ENCODE results near the gene NATD1.

- TF ChIP-seq CTCF (IDR thresholded peaks at IDR 0.05; ENCODE audit: low read depth, low read length), result no peak
- no peak for TF ChIP-seq EZH2phosphoT487 (IDR thresholded peaks at IDR 0.05; ENCODE audit: low read depth)
Measured at GRCh38 chr17:21243516-21244303, 9.5 kb downstream of the NATD1 start.
